K562 (cell line): Measurements from ENCODE around the gene MARCHF3. TPM values are rescaled to one million over a fixed set of nuclear protein-coding genes. Genes with fewer than 3 reads are reported as not detected.

Experiments
- ATAC-seq: fragments of 200-7000 bp; cut with Tn5 transposase; 3 replicates; pipeline ENCODE4 v1.9.1; 2020; ENCODE audit warnings: moderate library complexity
- BruUV-seq: library from RNA; stranded (reverse); fragments of 400-500 nt; replicated peaks from 2 replicates; lab custom pipeline; 2021; lab: Mats Ljungman, UMichigan
- CTCF ChIA-PET: fragments of 300-600 bp; formaldehyde crosslinking; extraction: SDS; loops from one replicate; lab custom pipeline; 2021; ENCODE audit warnings: low intra/inter-chr PET ratio; lab: Yijun Ruan, JAX
- POLR2A ChIA-PET: fragments of 300-600, 350-650 bp; sonication (Branson Sonifier 250); formaldehyde crosslinking; extraction: SDS; loops from one replicate; lab custom pipeline; 2021; ENCODE audit warnings: antibody characterized with exemption, inconsistent platforms; lab: Yijun Ruan, JAX
- DNase-seq, 4 experiments: peaks; one replicate each; pipeline versions ENCODE4 v3.0.0 to v3.0.0-alpha.2; 2011 to 2018; ENCODE audit warnings: low spot score in 3 of 4, mixed read lengths in 3 of 4; ENCODE audit errors: extremely low read depth in 1 of 4
- FAIRE-seq: peaks from 2 replicates; lab custom pipeline; 2011; peaks lifted over from hg19 to GRCh38; lab: Jason Lieb, UNC
- H2AFZ ChIP-seq: 2 replicates; pipeline ENCODE4 v1.6.0; 2011; ENCODE audit warnings: low read depth, low read length, control low read depth, inconsistent platforms
- H3K27ac ChIP-seq: fragments of 200-600 bp; 3 replicates; pipeline ENCODE4 v1.8.0; 2011; ENCODE audit warnings: low read depth, mild to moderate bottlenecking, control low read depth, inconsistent platforms, low read length, moderate library complexity, mixed read lengths; ENCODE audit errors: extremely low read depth
- H3K27me3 ChIP-seq, 2 experiments: fragments of 300-600 bp in 1 of 2; 2 replicates in 1 of 2; 3 replicates in 1 of 2; pipeline versions ENCODE4 v1.6.0 to v1.8.0; 2011; ENCODE audit warnings: inconsistent platforms in 2 of 2, low read length in 2 of 2, mild to moderate bottlenecking in 1 of 2, mixed read lengths in 1 of 2, moderate library complexity in 1 of 2; ENCODE audit not compliant: control insufficient read depth in 2 of 2, insufficient read depth in 2 of 2
- H3K36me3 ChIP-seq: fragments of 300-600 bp; 3 replicates; pipeline ENCODE4 v1.8.0; 2011; ENCODE audit warnings: mild to moderate bottlenecking, low read length, inconsistent platforms; ENCODE audit not compliant: control insufficient read depth, insufficient read depth
- H3K4me1 ChIP-seq, 2 experiments: fragments of 200-600 bp in 1 of 2; replicated peaks in 1 of 2; 2 replicates in 1 of 2; 3 replicates in 1 of 2; pipeline versions ENCODE4 v1.5.1 to v1.8.0; 2011; ENCODE audit warnings: inconsistent platforms in 2 of 2, low read length in 2 of 2, mild to moderate bottlenecking in 1 of 2, mixed read lengths in 1 of 2, moderate library complexity in 1 of 2; ENCODE audit not compliant: control insufficient read depth in 2 of 2, insufficient read depth in 2 of 2
- H3K4me2 ChIP-seq: 2 replicates; pipeline ENCODE4 v1.6.1; 2011; ENCODE audit warnings: low read length, control low read depth, inconsistent platforms, mixed read lengths; ENCODE audit not compliant: insufficient read depth
- H3K4me3 ChIP-seq: fragments of 200-600 bp; sonication (generic), shearing (Covaris generic); 2 replicates; pipeline ENCODE4 v1.5.1; 2016; ENCODE audit warnings: control low read depth, inconsistent platforms
- H3K79me2 ChIP-seq: fragments of 200-600 bp; 3 replicates; pipeline ENCODE4 v1.8.0; 2011; ENCODE audit warnings: low read length, inconsistent platforms; ENCODE audit not compliant: control insufficient read depth, insufficient read depth
- H3K9ac ChIP-seq, 2 experiments: 2 replicates each; pipeline versions ENCODE4 v1.6.0 to v1.6.1; 2011; ENCODE audit warnings: low read depth in 2 of 2, low read length in 2 of 2, control low read depth in 1 of 2, inconsistent platforms in 1 of 2, mild to moderate bottlenecking in 1 of 2, mixed read lengths in 1 of 2; ENCODE audit not compliant: insufficient read depth in 1 of 2
- H3K9me1 ChIP-seq: one replicate; pipeline ENCODE4 v1.6.0; 2011; ENCODE audit warnings: inconsistent platforms, mild to moderate bottlenecking, low read length, moderate library complexity; ENCODE audit not compliant: control insufficient read depth, insufficient read depth
- H3K9me3 ChIP-seq: replicated peaks from 2 replicates; pipeline ENCODE4 v1.5.1; 2011; ENCODE audit warnings: low read depth, low read length, inconsistent platforms; ENCODE audit not compliant: control insufficient read depth, insufficient read depth
- H4K20me1 ChIP-seq: replicated peaks from 2 replicates; pipeline ENCODE4 v1.6.1; 2011; ENCODE audit warnings: low read length, inconsistent platforms, mixed read lengths; ENCODE audit not compliant: control insufficient read depth, insufficient read depth
- BRD9 ChIP-seq: fragments of 450-650 bp; IDR thresholded peaks from 2 replicates; pipeline ENCODE4 v1.6.1; 2018; ENCODE audit warnings: low read depth; ENCODE audit not compliant: partially characterized antibody
- FOXK2 ChIP-seq, 2 experiments: fragments of 450-650 bp; IDR thresholded peaks in 1 of 2; conservative IDR thresholded peaks in 1 of 2; 2 replicates each; pipeline ENCODE4 v1.6.1; 2016; ENCODE audit warnings: low read depth in 2 of 2, mild to moderate bottlenecking in 1 of 2
- FOXO4 ChIP-seq: fragments of 450-650 bp; formaldehyde crosslinking; IDR thresholded peaks from 2 replicates; pipeline ENCODE4 v1.4.0; 2020; ENCODE audit warnings: mild to moderate bottlenecking, moderate library complexity
- HSF4 ChIP-seq: fragments of 250-450 bp; sonication (Bioruptor Pico); IDR thresholded peaks from 2 replicates; pipeline ENCODE4 v2.1.2; 2022; ENCODE audit warnings: mild to moderate bottlenecking, moderate library complexity, borderline replicate concordance
- KDM1A ChIP-seq, 2 experiments: fragments of 450-650 bp; IDR thresholded peaks; 2 replicates each; pipeline ENCODE4 v1.6.1; 2016; ENCODE audit warnings: mild to moderate bottlenecking in 2 of 2
- SIRT6 ChIP-seq: IDR thresholded peaks from one replicate; pipeline ENCODE4 v1.6.1; 2012; ENCODE audit warnings: low read depth, mild to moderate bottlenecking, control low read depth, inconsistent platforms, low read length, moderate library complexity
- SMAD1 ChIP-seq: fragments of 150-350 bp; IDR thresholded peaks from 2 replicates; pipeline ENCODE4 v1.6.1; 2014; ENCODE audit warnings: low read length, low read depth; ENCODE audit not compliant: partially characterized antibody
- SMAD3 ChIP-seq: fragments of 450-650 bp; formaldehyde crosslinking; conservative IDR thresholded peaks from 2 replicates; pipeline ENCODE4 v1.4.0; 2020; ENCODE audit warnings: mild to moderate bottlenecking
- SMARCE1 ChIP-seq: fragments of 450-650 bp; IDR thresholded peaks from 2 replicates; pipeline ENCODE4 v1.7.1; 2016; ENCODE audit warnings: mild to moderate bottlenecking
- TAF9B ChIP-seq: fragments of 450-650 bp; IDR thresholded peaks from 2 replicates; pipeline ENCODE4 v1.6.1; 2018; ENCODE audit warnings: mild to moderate bottlenecking; ENCODE audit not compliant: partially characterized antibody
- TCFL5 ChIP-seq: fragments of 250-450 bp; sonication (Bioruptor Pico); conservative IDR thresholded peaks from 2 replicates; pipeline ENCODE4 v1.6.1; 2021; ENCODE audit warnings: mild to moderate bottlenecking, moderate library complexity, matching md5 sums
- XRCC5 ChIP-seq: fragments of 200-400 bp; formaldehyde crosslinking; IDR thresholded peaks from 2 replicates; pipeline ENCODE4 v1.6.1; 2017; ENCODE audit warnings: low read depth, mild to moderate bottlenecking, low read length
- ZNF121 ChIP-seq: sonication (generic); formaldehyde crosslinking; conservative IDR thresholded peaks from 2 replicates; pipeline ENCODE4 v1.8.0; 2022; ENCODE audit warnings: missing genetic modification reagents
- ZNF274 ChIP-seq: IDR thresholded peaks from 2 replicates; pipeline ENCODE4 v1.6.1; 2011; ENCODE audit warnings: low read depth, mild to moderate bottlenecking, low read length, moderate library complexity, borderline replicate concordance
- ZNF778 ChIP-seq: fragments of 450-650 bp; formaldehyde crosslinking; IDR thresholded peaks from 2 replicates; pipeline ENCODE4 v1.4.0; 2020; ENCODE audit warnings: mild to moderate bottlenecking, moderate library complexity
- WGBS: fragments of 100-300 bp; shearing (Covaris generic); methylation state at CpG from one replicate; pipeline ENCODE4 v1.1.6; 2016; ENCODE audit warnings: low coverage, mixed read lengths; ENCODE audit not compliant: insufficient coverage; ENCODE audit errors: missing lambda C conversion rate; 5-methylcytosine and 5-hydroxymethylcytosine counted together
- in situ Hi-C: fragments of 300-500 bp; cut with MboI; formaldehyde crosslinking; loops from 4 replicates; pipeline ENCODE4 v1.15.0; 2018; ENCODE audit warnings: inconsistent platforms, mixed read lengths
- intact Hi-C: fragments of 100-400 bp; cut with micrococcal nuclease; formaldehyde crosslinking; loops from 2 replicates; pipeline ENCODE4 v1.14.2; 2022
- polyA plus RNA-seq, 8 experiments: library from polyadenylated mRNA; depleted of rRNA in 4 of 8; stranded (reverse) in 5 of 8; unstranded in 3 of 8; fragments of >200 nt; fragmentation: Nextera tagmentation in 2 of 8; fragmentation: Illumina TruSeq in 1 of 8; extraction: Ambion mirVana in 2 of 8; extraction: Trizol in 1 of 8; gene quantifications; 2 replicates each; pipeline versions ENCODE4 v1.2.1 to v1.2.3, GENCODE V29; 2011 to 2014; ENCODE audit warnings: inconsistent platforms in 1 of 8, missing spikeins in 1 of 8
- total RNA-seq, 7 experiments: library from RNA; depleted of rRNA in 6 of 7; stranded (reverse); fragments of >200 nt in 6 of 7; fragmentation: Illumina TruSeq in 2 of 7; extraction: Trizol in 2 of 7; gene quantifications; 2 replicates each; pipeline versions ENCODE4 v1.2.1 to v1.2.3, GENCODE V29; 2011 to 2021; ENCODE audit warnings: low replicate concordance in 1 of 7

MARCHF3 gene
- total and polyA plus RNA-seq, 9 of the 15 experiments (the other 6 are each of a cell fraction or from before 2014, with no cell fraction given), result 5.6 to 37.4 (median 16.5) TPM

DNA sequence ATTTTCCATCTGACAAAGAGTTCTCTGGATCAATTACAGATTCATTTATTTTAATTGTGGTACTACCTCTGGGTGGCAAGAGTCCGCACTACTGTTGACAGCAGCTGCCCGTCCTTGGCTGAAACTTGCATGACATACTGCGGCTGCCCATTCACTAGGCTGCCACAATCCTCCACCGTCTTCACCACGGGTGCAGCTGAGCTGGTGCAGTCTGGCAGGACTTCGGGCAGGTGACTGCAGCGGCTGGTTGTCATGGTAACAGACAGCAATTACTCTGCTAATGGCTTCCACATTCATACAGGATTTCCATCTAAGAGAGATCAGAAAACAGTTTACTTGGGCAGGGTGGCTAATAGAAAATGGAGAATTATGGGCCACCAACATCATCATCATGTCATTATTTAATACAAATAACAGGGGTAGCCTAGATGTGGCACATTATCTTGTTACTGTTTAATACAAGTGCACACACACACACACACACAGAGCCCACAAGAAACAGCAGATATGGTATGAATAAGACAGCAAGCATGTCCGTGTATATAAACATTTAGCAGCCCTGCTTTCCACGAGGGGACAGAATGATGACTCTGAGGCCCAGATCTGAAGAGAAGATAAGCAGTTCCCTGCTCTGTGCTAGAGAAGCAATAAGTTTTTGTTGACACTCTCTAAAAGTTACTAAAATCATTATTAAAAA is 112.3 kb downstream of the MARCHF3 start (continued):
- TF ChIP-seq SMAD1, result no peak
- TF ChIP-seq KDM1A (IDR thresholded peaks at IDR 0.05), result no peak
- TF ChIP-seq, all 486 proteins: peak for 7

- Histone ChIP-seq H3K4me2 (no peak overlapping the region), H3K9ac (no peak overlapping the region), H4K20me1 (no peaks in the 10 kb centered on the region), H3K9me1 (no peaks in the 10 kb centered on the region), H3K27me3 (no peaks in the 10 kb centered on the region), H3K9me3 (peaks cover 9% of the 10 kb centered on the region; the same call in 1 of the 2 replicates), H3K27ac (no peak overlapping the region), H3K4me1 (peaks cover 12 to 16% of the 10 kb centered on the region in 2 experiments; a peak in 4 of 5 replicates), H3K4me3 (no peak overlapping the region), H3K79me2 (peaks cover 22% of the 10 kb centered on the region)
- CTCF ChIA-PET, result no interaction called here
- in situ Hi-C loops (no loop called here), intact Hi-C loops (no loop called here)
- DNase-seq (no peak), ATAC-seq (no peak), FAIRE-seq (no peak)
- 97% methylated on average over 2 of the region's 2 CpGs for WGBS
- no TSS peak for BruUV-seq
- POLR2A ChIA-PET, result interaction anchor here (0.6 to 1.3 kb wide), 2 partner anchors 10 to 13 kb away, joined by 3 read pairs; no protein-coding TSS in a partner anchor
- TF ChIP-seq XRCC5 (no peak), ZNF121 (no peak), TAF9B (no peak), SMARCE1 (no peak), FOXK2 (conservative IDR thresholded peaks at IDR 0.05 in 1 of 2, IDR thresholded peaks at IDR 0.05 in 1 of 2; ENCODE audit: low read depth in 2 of 2) (no peak), ZNF274 (no peak), ZNF778 (no peak), BRD9 (no peak), SIRT6 (no peak), FOXO4 (CRISPR knock-in tag) (no peak), TCFL5 (CRISPR knock-in tag) (no peak), HSF4 (CRISPR knock-in tag) (no peak), SMAD3 (CRISPR knock-in tag) (no peak)
- TF ChIP-seq, all 486 proteins: peak for 0
- peaks cover 57% of the 10 kb centered on the region for H3K36me3 ChIP-seq
- no peak overlapping the region for H2AFZ ChIP-seq
Measured at GRCh38 chr5:126915496-126915895, 114.9 kb downstream of the MARCHF3 start.
